Activated CD8-positive, alpha-beta T cell treated with anti-CD3 and anti-CD28 coated beads for 36 hours (primary cell): ENCODE results near the gene NPHP4. TPM values are rescaled to one million over a fixed set of nuclear protein-coding genes. Genes with fewer than 3 reads are reported as not detected.

ENCODE experiments used
- ATAC-seq: fragments of 200-7000 bp; cut with Tn5 transposase; one replicate; pipeline ENCODE4 v1.10.0; 2021; ENCODE audit warnings: mild to moderate bottlenecking, moderate library complexity
- CTCF ChIA-PET: fragments of 350-600 bp; sonication (Branson Sonifier 250); formaldehyde crosslinking; loops from one replicate; lab custom pipeline; 2021; ENCODE audit warnings: antibody characterized with exemption; lab: Charles Lee
- POLR2A ChIA-PET: fragments of 350-600 bp; sonication (Branson Sonifier 250); formaldehyde crosslinking; loops from one replicate; lab custom pipeline; 2021; ENCODE audit warnings: antibody characterized with exemption; lab: Charles Lee
- DNase-seq: peaks from one replicate; pipeline ENCODE4 v3.0.0-alpha.2; 2020
- H3K27ac Mint-ChIP-seq: one replicate; pipeline ENCODE4 v1.8.0; 2021; ENCODE audit warnings: mild to moderate bottlenecking, mixed read lengths
- H3K27me3 Mint-ChIP-seq: one replicate; pipeline ENCODE4 v1.8.0; 2021; ENCODE audit warnings: mixed read lengths
- H3K36me3 Mint-ChIP-seq: one replicate; pipeline ENCODE4 v1.8.0; 2021; ENCODE audit warnings: low read depth, mixed read lengths
- H3K4me1 Mint-ChIP-seq: one replicate; pipeline ENCODE4 v1.8.0; 2021; ENCODE audit warnings: low read depth, mixed read lengths
- H3K4me3 Mint-ChIP-seq: one replicate; pipeline ENCODE4 v1.8.0; 2021; ENCODE audit warnings: mild to moderate bottlenecking, moderate library complexity, mixed read lengths
- H3K9me3 Mint-ChIP-seq: one replicate; pipeline ENCODE4 v1.8.0; 2021; ENCODE audit warnings: mixed read lengths
- CTCF ChIP-seq: fragments of 200-600 bp; IDR thresholded peaks from one replicate; pipeline ENCODE4 v1.8.0; 2022; ENCODE audit warnings: antibody characterized with exemption, mild to moderate bottlenecking
- intact Hi-C: fragments of 100-400 bp; cut with micrococcal nuclease; formaldehyde crosslinking; loops from one replicate; pipeline ENCODE4 v1.10.0; 2022
- total RNA-seq, 2 experiments: library from RNA; stranded (reverse); gene quantifications; one replicate each; pipeline ENCODE4 v1.2.3, GENCODE V29; 2021

The NPHP4 gene
- total RNA-seq, 2 experiments from 2014 or later = 16.5 to 16.8 TPM

- no peak for DNase-seq
- H3K27ac Mint-ChIP-seq = no peak overlapping the region
- CTCF ChIA-PET = no interaction called here
These were observed 71.1 kb downstream of the NPHP4 start for GRCh38 chr1:5921129-5921528.

GRCh38 chr1:5920201-5920600 is 72.0 kb downstream of the NPHP4 start:
- ATAC-seq (no peak), DNase-seq (no peak)
- H3K36me3 Mint-ChIP-seq = peaks cover 4% of the 10 kb centered on the region
- H3K4me3 Mint-ChIP-seq = no peak overlapping the region
- ChIA-PET POLR2A (no interaction called here), CTCF (no interaction called here)
- H3K27me3 Mint-ChIP-seq = no peaks in the 10 kb centered on the region
- H3K9me3 Mint-ChIP-seq = peaks cover 2% of the 10 kb centered on the region
- intact Hi-C loops = no loop called here
- peaks cover 7% of the 10 kb centered on the region for H3K4me1 Mint-ChIP-seq
- TF ChIP-seq CTCF = no peak
- no peak overlapping the region for H3K27ac Mint-ChIP-seq

More at GRCh38 chr1:5921129-5921528, 71.1 kb downstream of the NPHP4 start:
- POLR2A ChIA-PET = no interaction called here
- intact Hi-C loops = no loop called here
- ATAC-seq = no peak
- Mint-ChIP-seq H3K9me3 (peaks cover 2% of the 10 kb centered on the region), H3K36me3 (peaks cover 7% of the 10 kb centered on the region), H3K4me3 (no peak overlapping the region), H3K27me3 (no peaks in the 10 kb centered on the region), H3K4me1 (peaks cover 1% of the 10 kb centered on the region)
- TF ChIP-seq CTCF = no peak

- CTCF ChIA-PET = interaction anchor here (0.6 to 1.4 kb wide), 4 partner anchors 11 to 619 kb away, joined by 3 to 5 read pairs (median 3); no protein-coding TSS in a partner anchor
- Mint-ChIP-seq H3K36me3 (no peaks in the 10 kb centered on the region), H3K9me3 (no peaks in the 10 kb centered on the region), H3K27me3 (no peaks in the 10 kb centered on the region), H3K4me1 (peaks cover 7% of the 10 kb centered on the region), H3K4me3 (no peak overlapping the region), H3K27ac (no peak overlapping the region)
- DNase-seq (no peak), ATAC-seq (no peak)
- intact Hi-C loops = no loop called here
- POLR2A ChIA-PET = no interaction called here
- TF ChIP-seq CTCF = no peak
These were observed 74.0 kb downstream of the NPHP4 start for GRCh38 chr1:5918275-5918649.

- ChIA-PET CTCF (interaction anchor here (0.6 to 1.4 kb wide), 7 partner anchors 11 to 620 kb away, joined by 3 to 5 read pairs (median 3); no protein-coding TSS in a partner anchor), POLR2A (no interaction called here)
- peaks cover 7% of the 10 kb centered on the region for H3K4me1 Mint-ChIP-seq
These were observed 74.5 kb downstream of the NPHP4 start for GRCh38 chr1:5917591-5918274.

More at GRCh38 chr1:5917591-5918274, 74.5 kb downstream of the NPHP4 start:
- Mint-ChIP-seq H3K36me3 (no peaks in the 10 kb centered on the region), H3K9me3 (no peaks in the 10 kb centered on the region), H3K4me3 (no peak overlapping the region), H3K27ac (no peak overlapping the region), H3K27me3 (no peaks in the 10 kb centered on the region)
- no peak for TF ChIP-seq CTCF
- intact Hi-C loops = no loop called here
- DNase-seq (no peak), ATAC-seq (no peak)
